Karpas-422 (cell line): ENCODE measurements around the gene EGFL7. TPM values are rescaled to one million over a fixed set of nuclear protein-coding genes. Genes with fewer than 3 reads are reported as not detected.

ENCODE experiments used
- DNase-seq: peaks from one replicate; pipeline ENCODE4 v3.0.0-alpha.2; 2015
- H2AFZ ChIP-seq: fragments of 200-600 bp; sonication (generic); 2 replicates; pipeline ENCODE4 v1.6.1; 2014; ENCODE audit warnings: antibody characterized with exemption, low read length, mixed read lengths
- H3K27ac ChIP-seq: fragments of 200-600 bp; sonication (generic); 2 replicates; pipeline ENCODE4 v1.5.1; 2014; ENCODE audit warnings: mild to moderate bottlenecking, low read length, moderate library complexity
- H3K27me3 ChIP-seq: fragments of 200-600 bp; sonication (generic); 2 replicates; pipeline ENCODE4 v1.6.1; 2014; ENCODE audit warnings: low read length, mixed read lengths
- H3K36me3 ChIP-seq: fragments of 200-600 bp; sonication (generic); 2 replicates; pipeline ENCODE4 v1.6.1; 2014; ENCODE audit warnings: low read length, mixed read lengths; ENCODE audit not compliant: insufficient read depth
- H3K4me1 ChIP-seq: fragments of 200-600 bp; sonication (generic); 2 replicates; pipeline ENCODE4 v1.6.1; 2014; ENCODE audit warnings: mild to moderate bottlenecking, low read length, mixed read lengths
- H3K4me2 ChIP-seq: fragments of 200-600 bp; sonication (generic); 2 replicates; pipeline ENCODE4 v1.6.1; 2014; ENCODE audit warnings: low read length, low read depth, mild to moderate bottlenecking; ENCODE audit not compliant: poor library complexity, severe bottlenecking
- H3K4me3 ChIP-seq: fragments of 200-600 bp; sonication (generic); 2 replicates; pipeline ENCODE4 v1.5.1; 2014; ENCODE audit warnings: mild to moderate bottlenecking, antibody characterized with exemption, low read length, mixed read lengths
- H3K79me2 ChIP-seq: fragments of 200-600 bp; sonication (generic); 2 replicates; pipeline ENCODE4 v1.6.1; 2014; ENCODE audit warnings: mild to moderate bottlenecking, low read length, mixed read lengths
- H3K9ac ChIP-seq: fragments of 200-600 bp; sonication (generic); 2 replicates; pipeline ENCODE4 v1.6.0; 2014; ENCODE audit warnings: low read length
- H3K9me2 ChIP-seq: fragments of 200-600 bp; sonication (generic), shearing (Covaris generic); replicated peaks from 2 replicates; pipeline ENCODE4 v1.6.0; 2014; ENCODE audit warnings: mild to moderate bottlenecking, low read length, moderate library complexity; ENCODE audit not compliant: insufficient read depth
- H3K9me3 ChIP-seq: fragments of 300-700, 200-600 bp; sonication (generic); 2 replicates; pipeline ENCODE4 v1.6.1; 2014; ENCODE audit warnings: low read length, mixed read lengths
- H4K20me1 ChIP-seq: fragments of 200-600 bp; sonication (generic); 2 replicates; pipeline ENCODE4 v1.6.1; 2014; ENCODE audit warnings: mild to moderate bottlenecking, antibody characterized with exemption, low read length, low read depth; ENCODE audit not compliant: insufficient read depth
- total RNA-seq: library from RNA; depleted of rRNA; stranded (reverse); fragments of >200 nt; shearing (Covaris generic); gene quantifications from 2 replicates; pipeline ENCODE4 v1.2.3, GENCODE V29; 2014; ENCODE audit warnings: low replicate concordance

The EGFL7 gene
- total RNA-seq, 1 experiment from 2014 or later: not detected

DNA sequence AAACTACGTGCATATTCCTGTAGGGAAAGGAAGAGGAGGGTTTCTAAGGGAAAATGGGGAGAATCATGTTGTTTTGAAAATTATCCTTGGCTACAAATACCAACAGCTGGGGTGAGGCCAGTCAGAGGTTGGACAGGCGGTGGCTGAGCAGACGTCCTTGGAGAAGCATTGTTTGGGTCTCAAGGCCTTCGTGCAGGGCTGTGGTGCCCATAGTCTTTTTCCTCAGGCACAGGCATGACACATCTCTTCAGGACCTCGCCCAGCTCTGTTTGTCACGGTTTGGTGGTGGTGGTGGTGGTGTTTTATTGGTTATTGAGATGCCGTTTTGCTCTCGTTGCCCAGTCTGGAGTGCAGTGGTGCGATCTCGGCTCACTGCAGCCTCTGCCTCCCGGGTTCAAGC is 27.8 kb upstream of the EGFL7 start:
- Histone ChIP-seq H3K36me3 (no peaks in the 10 kb centered on the region), H3K4me2 (no peak overlapping the region), H3K9me3 (no peaks in the 10 kb centered on the region), H2AFZ (no peak overlapping the region), H3K79me2 (no peaks in the 10 kb centered on the region), H3K27ac (no peak overlapping the region), H4K20me1 (no peaks in the 10 kb centered on the region), H3K4me1 (no peaks in the 10 kb centered on the region), H3K9ac (no peak overlapping the region), H3K9me2 (no peaks in the 10 kb centered on the region), H3K27me3 (no peaks in the 10 kb centered on the region), H3K4me3 (no peak overlapping the region)
- DNase-seq: no peak

DNA sequence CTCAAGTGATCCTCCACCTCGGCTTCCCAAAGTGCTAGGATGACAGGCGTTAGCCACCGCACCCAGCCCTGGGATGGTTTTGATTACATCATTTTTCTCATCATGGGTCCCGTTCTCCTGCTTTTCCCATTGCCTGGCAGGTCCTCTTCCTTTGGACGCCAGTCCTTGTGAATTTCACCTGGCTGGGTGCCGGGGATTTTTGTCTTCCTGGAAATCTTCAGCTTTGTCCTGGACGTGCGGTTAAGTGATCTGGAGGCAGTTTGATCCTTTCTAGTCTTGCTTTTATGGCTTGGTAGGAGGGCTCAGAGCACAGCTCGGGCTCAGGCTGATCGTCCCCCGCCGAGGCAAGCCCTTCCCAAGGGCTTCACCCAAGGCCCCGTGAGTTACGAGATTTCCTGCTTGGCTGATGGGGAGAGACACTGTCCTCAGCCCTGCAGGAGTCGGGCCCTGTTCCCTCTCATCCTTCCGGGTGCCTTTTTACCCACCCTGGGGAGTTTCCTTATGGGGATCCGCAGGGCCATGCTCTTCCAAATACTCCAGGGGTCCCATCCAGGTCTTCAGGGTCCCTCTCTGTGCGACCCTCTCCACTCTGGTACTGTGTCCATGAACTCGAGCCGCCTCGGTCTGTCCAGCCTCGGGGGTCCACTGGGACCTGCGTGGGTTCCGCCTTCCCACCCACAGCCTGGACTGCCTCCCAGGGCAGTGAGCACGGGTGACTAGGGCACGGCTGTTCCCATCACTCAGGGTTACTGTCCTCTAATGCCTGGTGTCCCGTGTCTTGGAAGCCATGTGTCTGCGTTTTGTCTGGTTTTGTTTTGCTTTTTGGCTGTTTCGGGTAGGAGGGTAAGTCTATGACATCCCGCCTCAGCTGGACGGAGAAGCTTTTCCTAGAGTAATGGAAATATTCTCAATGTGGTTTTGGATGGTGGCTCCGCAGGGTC is 22.3 kb upstream of the EGFL7 start:
- Histone ChIP-seq H3K36me3 (no peaks in the 10 kb centered on the region), H3K4me1 (no peaks in the 10 kb centered on the region), H3K27me3 (no peaks in the 10 kb centered on the region), H3K79me2 (no peaks in the 10 kb centered on the region), H3K9ac (no peak overlapping the region), H3K9me3 (no peaks in the 10 kb centered on the region), H2AFZ (no peak overlapping the region), H3K9me2 (no peaks in the 10 kb centered on the region), H3K27ac (no peak overlapping the region), H3K4me3 (no peak overlapping the region), H4K20me1 (peaks cover 6% of the 10 kb centered on the region; the same call in 1 of the 2 replicates), H3K4me2 (no peak overlapping the region)
- no peak for DNase-seq

DNA sequence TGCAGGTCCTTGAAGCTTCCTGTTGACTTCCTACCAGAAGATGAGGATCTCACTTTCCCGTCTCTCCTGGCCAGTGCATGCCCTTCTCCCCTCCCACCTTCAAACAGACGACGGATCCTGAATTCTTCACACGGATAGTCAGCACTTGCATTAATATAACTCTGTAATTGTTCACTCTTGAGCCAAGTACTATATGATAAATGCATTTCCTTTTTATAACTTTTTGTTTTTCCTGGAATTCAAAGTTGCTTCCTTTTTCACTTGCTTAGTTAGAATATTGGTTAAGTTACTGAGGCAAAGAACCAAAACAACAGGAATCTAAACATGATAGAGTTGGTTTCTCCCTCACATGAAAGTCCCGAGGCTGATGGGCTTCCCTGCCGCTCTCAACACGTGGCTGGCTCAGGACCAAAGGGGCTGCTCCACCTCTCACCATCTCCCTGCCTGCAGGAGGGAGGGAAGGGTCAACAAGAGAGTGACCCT is 20.2 kb upstream of the EGFL7 start:
- no peaks in the 10 kb centered on the region for H3K9me3 ChIP-seq

DNA sequence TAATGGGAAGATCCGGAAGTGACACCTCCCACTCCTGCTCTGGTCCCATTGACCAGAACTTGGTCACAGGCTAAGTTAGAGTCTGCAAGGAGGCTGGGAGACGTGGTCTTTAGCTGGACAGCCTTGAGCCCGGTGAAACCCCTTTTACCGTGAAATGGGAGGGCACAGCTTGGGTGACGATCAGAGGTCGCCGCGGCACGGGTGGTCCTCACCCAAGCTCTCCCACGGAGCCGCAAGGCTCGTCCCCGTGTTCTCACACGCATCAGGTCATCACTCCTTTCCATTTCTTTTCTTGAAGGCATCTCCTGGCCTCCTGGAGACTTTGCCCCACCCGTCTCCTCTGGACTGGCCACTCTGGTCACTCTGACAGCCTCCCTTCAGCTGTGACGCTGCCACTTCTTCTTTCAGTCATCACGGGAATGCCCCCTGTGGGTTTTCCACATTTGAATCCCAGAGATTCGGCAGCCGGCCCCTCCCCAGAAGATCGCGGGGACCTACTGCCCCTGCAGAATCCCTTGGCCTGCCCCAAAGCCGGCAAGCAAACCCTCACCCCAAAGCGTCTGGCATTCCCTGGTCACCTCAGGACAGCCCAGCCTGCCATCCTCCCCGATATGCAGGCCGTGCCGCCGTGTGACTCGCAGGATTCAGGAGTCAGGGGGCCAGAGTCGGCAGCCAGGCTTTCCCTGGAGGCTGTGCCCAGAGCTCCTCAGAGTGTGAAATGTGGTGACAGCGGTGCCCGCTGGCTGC is 18.9 kb upstream of the EGFL7 start:
- Histone ChIP-seq H3K27me3 (no peaks in the 10 kb centered on the region), H3K9me3 (no peaks in the 10 kb centered on the region), H3K4me1 (no peaks in the 10 kb centered on the region), H3K79me2 (no peaks in the 10 kb centered on the region), H3K9ac (no peak overlapping the region), H2AFZ (no peak overlapping the region), H3K36me3 (no peaks in the 10 kb centered on the region), H3K4me3 (no peak overlapping the region), H4K20me1 (peaks cover 6% of the 10 kb centered on the region; the same call in 1 of the 2 replicates), H3K9me2 (no peaks in the 10 kb centered on the region), H3K4me2 (no peak overlapping the region), H3K27ac (no peak overlapping the region)
- DNase-seq: no peak

More for the DNA sequence above, 20.2 kb upstream of the EGFL7 start:
- Histone ChIP-seq H3K9me2 (no peaks in the 10 kb centered on the region), H3K27ac (no peak overlapping the region), H3K4me2 (no peak overlapping the region), H3K9ac (no peak overlapping the region), H3K36me3 (no peaks in the 10 kb centered on the region), H2AFZ (no peak overlapping the region), H3K4me3 (no peak overlapping the region), H4K20me1 (peaks cover 6% of the 10 kb centered on the region; the same call in 1 of the 2 replicates), H3K27me3 (no peaks in the 10 kb centered on the region), H3K4me1 (no peaks in the 10 kb centered on the region), H3K79me2 (no peaks in the 10 kb centered on the region)
- no peak for DNase-seq

DNA sequence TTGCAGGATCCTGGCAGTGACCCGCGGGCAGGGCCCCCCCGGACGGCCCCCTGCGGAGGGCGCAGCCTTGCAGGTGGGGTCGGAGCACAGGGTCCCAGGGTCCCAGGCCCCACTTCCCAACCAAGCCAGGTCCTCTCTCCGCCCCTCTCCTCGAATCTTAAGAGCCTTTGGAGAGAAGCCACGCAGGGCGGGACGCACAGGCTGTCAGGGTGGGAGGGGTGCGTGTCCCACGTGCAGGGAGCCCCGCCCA is 18.4 kb upstream of the EGFL7 start:
- no peak overlapping the region for H2AFZ ChIP-seq
- H3K4me2 ChIP-seq: no peak overlapping the region
- no peaks in the 10 kb centered on the region for H3K36me3 ChIP-seq
- H3K79me2 ChIP-seq: no peaks in the 10 kb centered on the region
- no peak overlapping the region for H3K27ac ChIP-seq
- no peak overlapping the region for H3K4me3 ChIP-seq
- no peak for DNase-seq
- H3K27me3 ChIP-seq: no peaks in the 10 kb centered on the region
- no peaks in the 10 kb centered on the region for H3K9me3 ChIP-seq
- no peaks in the 10 kb centered on the region for H3K4me1 ChIP-seq
- no peak overlapping the region for H3K9ac ChIP-seq
- no peaks in the 10 kb centered on the region for H3K9me2 ChIP-seq
- peaks cover 6% of the 10 kb centered on the region; the same call in 1 of the 2 replicates for H4K20me1 ChIP-seq

DNA sequence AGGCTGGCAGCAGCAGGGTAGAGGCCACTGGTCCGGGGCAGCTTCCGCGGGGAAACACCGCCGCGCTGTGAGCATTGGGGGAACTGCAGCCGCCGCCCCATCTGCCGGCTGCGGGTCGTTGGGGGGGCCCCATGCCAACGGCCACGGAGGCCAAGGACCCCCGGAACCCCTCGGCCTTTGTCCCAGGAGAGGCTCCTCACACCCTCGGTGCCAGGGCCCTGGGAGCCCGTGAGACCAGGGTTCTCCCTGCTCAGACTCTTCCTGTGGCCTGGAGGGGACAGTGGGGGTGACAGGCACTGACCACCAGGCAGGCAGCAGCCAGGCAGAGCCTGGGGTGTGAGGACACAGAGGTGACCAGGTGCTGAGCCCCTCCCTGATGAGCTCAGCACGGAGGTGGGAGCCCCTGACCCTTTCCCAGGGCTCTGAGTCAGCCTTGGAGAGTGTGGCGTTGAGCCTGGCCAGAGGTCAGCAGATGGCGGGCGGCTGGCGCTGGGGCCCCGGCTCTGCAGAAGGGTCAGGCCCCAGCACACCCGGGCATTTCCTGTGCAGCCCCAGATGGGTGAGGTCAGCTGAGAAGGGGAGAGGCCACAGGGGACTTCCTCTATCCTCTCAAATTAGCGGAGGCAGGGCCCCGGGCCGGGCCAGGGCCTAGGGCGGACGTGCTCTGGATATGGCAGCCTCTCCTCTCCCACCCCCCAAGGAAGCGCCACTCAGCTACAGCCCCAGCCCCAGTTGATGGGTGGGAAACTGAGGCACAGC is 17.9 kb upstream of the EGFL7 start:
- DNase-seq: peak; percentile 86
- Histone ChIP-seq H2AFZ (no peak overlapping the region), H3K27me3 (no peaks in the 10 kb centered on the region), H3K9me3 (no peaks in the 10 kb centered on the region), H4K20me1 (peaks cover 6% of the 10 kb centered on the region; the same call in 1 of the 2 replicates), H3K4me3 (no peak overlapping the region), H3K27ac (no peak overlapping the region), H3K4me2 (no peak overlapping the region), H3K9me2 (no peaks in the 10 kb centered on the region), H3K79me2 (no peaks in the 10 kb centered on the region), H3K36me3 (no peaks in the 10 kb centered on the region), H3K9ac (no peak overlapping the region), H3K4me1 (no peaks in the 10 kb centered on the region)

DNA sequence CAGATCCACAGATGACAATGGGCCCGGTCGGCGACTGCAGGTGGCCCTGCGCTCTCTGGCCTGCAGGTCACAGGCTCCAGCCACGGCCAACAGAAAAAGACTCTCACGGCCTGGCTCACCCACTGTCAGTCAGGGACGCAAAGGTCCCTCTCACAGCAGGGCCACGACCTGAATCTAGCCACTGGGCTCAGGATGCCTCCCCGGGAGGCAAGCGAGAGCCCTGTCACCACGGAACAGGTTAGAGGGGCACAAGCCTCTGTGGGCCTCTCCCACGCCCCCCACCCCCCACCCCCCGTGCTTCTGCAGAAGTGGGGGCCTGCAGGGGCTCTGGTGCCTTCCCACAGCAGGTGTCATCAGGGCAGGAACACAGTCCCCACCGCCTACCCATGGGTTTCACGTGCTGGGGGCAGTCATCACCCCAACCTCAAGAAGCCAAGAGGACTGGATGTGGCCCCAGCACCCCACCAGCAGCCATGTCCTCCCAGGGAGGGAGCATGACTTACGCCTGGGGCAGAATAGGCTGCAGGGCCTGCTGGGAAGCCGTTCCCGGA is 17.3 kb upstream of the EGFL7 start:
- Histone ChIP-seq H3K4me1 (no peaks in the 10 kb centered on the region), H3K9ac (no peak overlapping the region), H4K20me1 (peaks cover 6% of the 10 kb centered on the region; the same call in 1 of the 2 replicates), H3K79me2 (no peaks in the 10 kb centered on the region), H3K4me3 (no peak overlapping the region), H3K36me3 (no peaks in the 10 kb centered on the region), H3K27ac (no peak overlapping the region), H2AFZ (no peak overlapping the region), H3K9me3 (no peaks in the 10 kb centered on the region), H3K27me3 (no peaks in the 10 kb centered on the region), H3K4me2 (no peak overlapping the region), H3K9me2 (no peaks in the 10 kb centered on the region)
- no peak for DNase-seq
